HG03159 (cell line): Measurements from ENCODE around the gene MYO1E.
"Not testable (repeated sequence)": the region's sequence is repeated elsewhere in the genome, so short reads cannot be mapped to it uniquely, and the experiment has no call there.

Source experiments
- ATAC-seq: cut with Tn5 transposase; IDR thresholded peaks from one replicate; pipeline ENCODE4 v1.9.1; 2021; ENCODE audit warnings: mild to moderate bottlenecking, moderate library complexity; ENCODE audit not compliant: unreplicated experiment

Gene MYO1E

DNA sequence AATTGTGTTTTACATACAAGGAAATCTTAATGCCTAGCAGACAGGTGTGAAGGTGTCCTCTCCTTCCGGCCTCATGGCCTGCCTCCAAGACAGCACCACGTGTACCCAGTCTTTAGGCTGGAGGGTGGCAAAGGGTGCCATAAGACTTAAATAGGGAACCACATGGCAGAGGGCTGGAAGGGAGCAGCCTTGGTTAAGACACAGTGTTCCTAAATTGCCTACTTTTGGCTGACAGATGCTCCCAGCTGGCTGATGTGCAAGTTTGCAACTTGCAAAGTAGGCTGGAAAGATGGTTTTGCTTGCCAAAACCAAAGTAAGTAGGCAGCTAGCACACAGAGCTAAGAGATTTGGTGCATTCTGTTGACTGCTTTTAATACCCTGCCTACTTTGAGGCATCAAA is 222.5 kb downstream of the MYO1E start:
- no peak for ATAC-seq

DNA sequence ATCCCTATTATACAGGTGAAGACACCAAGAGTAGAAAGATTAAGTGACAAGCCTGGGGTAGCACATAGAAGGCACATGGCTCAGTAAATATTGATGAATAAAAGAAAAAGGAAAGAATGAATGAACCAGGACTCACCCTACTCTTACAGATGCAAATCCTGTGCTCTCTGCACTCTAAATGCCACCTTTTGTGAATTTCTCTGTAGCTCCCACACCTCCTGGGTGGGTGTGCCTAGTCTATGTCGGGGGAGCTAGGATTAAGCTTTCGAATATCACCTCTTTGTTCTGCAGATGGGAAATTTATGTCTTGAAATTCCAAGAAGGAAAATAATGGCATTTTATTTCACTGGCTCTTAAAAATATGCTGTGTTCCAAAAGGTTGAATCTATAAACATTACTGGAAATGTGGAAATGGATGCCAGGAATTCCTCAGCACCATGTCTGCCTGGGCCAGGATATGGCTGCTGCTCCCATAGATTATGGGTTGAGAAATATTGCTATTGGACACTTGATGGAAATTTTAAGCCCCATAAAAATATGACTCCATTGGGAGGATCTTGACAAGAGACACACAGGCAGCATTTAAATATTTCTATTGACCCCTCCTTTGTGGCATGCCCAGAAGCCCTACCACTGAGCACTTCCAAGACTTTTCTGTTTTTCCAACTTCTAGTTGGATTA is 224.4 kb downstream of the MYO1E start:
- ATAC-seq = no peak

DNA sequence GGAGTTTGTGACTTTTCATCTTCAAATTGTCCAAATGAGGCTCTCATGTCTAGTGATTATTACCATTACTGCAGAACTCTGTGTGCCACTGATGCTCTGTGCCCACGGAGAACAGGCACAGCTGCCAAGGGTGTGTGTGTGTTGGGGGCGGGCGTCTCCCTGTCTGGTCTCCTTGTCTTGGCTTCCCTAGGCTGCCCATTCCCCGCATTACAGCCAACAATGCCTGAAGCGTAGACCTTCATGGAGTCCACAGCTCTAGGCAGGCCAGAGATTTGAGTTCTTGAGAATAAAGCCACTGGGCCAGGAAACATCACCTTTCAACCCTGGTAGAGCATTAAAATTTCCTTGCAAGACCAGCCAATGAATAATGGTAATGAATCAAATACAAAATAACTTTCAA is 225.0 kb downstream of the MYO1E start:
- no peak for ATAC-seq

DNA sequence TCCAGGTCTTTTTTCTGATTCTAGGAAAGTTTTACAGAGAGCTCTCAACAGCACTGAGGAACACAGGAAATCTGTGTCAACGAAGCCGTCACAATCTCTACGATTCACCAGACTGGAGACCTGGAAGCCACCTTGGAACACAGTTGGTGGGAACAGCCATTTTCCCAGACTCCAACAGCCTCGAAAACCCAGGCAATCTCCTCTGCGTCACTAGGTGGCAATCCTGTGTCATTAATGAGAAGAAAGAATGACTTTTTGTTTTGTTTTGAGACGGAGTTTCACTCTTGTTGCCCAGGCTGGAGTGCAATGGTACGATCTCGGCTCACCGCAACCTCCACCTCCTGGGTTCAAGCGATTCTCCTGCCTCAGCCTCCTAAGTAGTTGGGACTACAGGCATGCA is 228.1 kb downstream of the MYO1E start:
- not testable (repeated sequence) for ATAC-seq

DNA sequence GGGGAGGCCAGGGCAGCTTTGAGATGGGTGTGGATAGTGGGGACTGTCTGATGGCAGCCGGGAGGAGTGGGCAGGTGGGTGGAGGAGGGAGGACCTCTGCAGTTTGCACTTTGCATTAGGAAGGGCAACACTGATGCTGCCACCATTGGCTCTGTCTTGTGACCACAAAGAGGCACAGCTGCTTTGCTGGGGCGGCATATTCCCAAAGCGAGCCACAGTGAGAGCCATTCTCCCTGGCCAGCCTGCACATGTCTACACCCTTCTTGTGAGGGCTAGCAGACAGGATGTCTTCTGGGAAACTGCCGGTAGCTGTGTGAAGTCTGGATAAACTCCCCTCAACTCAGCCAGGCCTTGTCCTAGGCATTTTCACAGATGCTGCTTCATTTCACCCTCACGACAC is 229.4 kb downstream of the MYO1E start:
- ATAC-seq = no peak

DNA sequence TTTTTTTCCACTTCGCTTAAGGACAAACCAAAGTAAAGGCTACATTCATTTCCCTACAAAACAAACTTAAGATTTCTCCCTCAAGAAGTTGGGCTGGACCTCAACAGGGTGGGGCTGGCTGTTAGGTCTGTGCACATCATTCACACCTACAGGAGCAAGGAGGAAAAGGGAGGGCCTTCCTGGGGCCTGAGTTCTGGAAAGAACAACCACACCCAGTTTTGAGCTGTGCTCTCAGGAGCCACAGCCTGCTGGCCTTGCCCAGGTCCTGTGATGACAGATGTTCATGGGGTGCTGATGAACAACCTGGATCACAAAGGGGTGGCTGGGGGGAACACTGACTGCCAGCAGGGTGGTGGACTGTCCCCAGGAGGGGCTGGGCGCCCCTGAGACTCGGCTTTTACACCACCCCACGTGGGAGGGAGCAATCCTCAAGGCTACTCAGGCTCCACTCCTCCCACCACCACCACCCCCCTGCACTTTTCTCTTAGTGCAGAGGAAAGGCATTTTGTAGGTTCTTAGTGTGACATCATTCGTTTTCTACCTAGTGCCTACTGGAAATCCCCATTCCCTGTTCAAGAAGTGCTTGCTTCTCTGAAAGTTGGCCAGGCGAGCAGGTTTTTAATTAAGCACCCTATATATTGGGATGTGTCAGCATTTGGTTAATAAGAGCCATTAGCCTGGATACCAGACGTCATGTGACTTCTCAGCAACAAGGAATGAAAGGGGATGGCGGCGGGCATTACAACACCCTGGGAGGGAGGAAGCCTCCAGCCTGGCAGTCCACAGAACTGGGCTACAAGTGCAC is 232.0 kb downstream of the MYO1E start:
- no peak for ATAC-seq

DNA sequence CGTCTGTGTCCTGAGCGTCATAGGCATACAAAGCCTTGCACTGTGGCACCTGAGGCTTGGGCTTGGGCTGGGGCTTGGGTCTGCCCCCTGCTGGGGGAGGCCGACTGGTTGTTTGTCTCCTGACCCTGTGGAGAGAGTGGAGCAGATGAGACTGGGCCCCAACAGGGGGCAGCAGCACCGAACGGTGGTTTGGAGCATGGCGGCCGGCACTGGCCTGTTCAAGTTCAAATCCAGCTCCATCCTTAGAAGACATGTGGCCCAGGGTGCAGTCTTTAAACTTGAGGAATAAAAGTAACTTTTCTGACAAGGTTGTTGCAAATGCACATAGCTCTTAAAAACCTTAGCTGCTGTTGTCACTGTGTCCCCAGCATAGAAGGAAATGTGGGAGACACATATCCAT is 234.4 kb downstream of the MYO1E start:
- peak; percentile 67 for ATAC-seq

DNA sequence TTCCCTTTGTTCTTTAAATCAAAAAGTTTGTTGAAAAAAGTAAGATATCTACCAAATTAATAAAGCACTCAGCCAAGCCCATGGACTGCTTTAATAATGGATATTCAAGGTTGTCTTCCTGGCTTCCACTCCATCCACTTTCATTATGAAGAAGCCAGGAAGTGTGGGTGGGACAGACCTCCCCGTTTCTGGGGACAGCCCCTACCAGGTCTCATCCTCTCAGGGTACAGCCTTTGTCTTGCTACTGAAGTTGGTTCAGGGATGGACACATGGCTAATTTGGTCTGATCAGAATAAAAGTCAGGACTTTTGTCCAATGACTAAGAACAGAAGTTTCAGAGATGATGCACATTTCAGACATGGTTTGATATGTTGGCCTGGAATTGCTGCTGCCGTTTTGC is 235.1 kb downstream of the MYO1E start:
- ATAC-seq = no peak

DNA sequence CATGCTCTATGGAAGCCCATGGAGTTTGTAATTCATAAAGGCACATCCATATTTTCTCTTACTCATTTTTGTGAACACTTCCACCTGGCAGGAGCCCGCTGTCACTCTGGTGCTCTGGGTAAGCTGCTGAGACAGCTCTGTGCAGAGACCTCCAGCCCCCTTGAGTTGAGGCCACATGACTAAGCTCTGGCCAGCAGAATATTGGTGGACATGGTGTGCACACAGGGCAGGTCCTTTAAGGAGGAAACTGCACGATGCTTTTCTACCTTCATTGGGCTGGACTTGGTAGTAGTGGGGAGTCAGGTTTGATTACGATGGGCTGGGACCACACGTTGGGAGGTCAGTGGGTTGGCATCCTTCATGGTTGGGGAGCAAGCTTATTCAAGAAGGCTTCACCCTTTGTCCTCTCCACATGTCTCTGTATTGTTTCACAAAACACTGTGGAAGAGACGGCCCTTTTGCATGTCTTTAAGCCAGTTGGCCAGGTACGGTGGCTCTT is 238.7 kb downstream of the MYO1E start:
- ATAC-seq = no peak

DNA sequence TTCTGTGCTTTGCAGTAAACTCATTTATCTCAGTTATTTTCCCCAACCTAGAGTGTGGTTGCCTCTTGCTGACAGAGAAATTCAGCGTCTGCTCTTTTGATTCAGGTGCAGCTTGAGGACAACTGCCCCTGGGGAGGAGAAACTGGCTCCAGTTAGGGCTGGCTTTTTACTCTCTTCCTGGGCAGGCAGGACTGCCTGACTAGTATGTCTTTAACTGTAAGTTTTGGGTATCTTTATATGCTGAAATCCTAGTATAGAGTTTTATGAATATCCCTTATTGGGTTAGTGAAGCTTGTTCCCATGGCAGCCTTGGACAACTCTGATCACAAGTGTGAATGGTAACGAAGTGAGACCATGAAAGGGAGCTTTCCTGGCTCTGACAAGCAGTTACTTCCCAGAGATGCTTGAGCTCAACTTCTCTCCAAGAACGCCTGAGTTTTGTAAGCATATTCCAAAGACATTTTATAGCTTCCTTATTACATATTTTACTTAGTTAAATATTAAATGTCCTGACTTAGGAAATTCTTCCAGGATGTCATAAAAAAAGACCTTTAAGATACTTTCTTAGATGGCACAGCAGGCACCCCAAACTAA is 240.6 kb downstream of the MYO1E start:
- no peak for ATAC-seq

DNA sequence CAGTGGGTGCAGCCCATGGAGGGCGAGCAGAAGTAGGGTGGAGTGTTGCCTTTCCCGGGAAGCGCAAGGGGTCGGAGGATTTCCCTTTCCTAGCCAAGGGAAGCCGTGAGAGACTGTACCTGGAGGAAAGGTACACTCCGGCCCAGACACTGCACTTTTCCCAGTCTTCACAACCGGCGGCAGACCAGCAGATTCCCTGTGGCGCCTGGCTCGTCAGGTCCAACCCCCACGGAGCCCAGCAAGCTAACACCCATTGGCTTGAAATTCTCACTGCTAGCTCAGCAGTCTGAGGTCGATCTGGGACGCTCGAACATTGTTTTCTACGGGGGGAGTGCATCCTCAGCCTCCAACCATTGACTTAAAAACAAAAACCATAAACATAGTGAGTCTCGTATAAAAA is 241.2 kb downstream of the MYO1E start:
- no peak for ATAC-seq

DNA sequence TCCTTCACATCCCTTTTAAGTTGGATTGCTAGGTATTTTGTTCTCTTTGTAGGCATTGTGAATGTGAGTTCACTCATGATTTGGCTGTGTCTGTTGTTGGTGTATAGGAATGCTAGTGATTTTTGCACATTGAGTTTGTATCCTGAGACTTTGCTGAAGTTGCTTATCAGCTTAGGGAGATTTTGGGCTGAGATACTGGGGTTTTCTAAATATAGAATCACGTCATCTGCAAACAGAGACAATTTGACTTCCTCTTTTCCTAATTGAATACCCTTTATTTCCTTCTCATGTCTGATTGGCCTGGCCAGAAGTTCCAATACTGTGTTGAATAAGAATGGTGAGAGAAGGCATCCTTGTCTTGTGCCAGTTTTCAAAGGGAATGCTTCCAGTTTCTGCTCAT is 245.4 kb downstream of the MYO1E start:
- not testable (repeated sequence) for ATAC-seq

DNA sequence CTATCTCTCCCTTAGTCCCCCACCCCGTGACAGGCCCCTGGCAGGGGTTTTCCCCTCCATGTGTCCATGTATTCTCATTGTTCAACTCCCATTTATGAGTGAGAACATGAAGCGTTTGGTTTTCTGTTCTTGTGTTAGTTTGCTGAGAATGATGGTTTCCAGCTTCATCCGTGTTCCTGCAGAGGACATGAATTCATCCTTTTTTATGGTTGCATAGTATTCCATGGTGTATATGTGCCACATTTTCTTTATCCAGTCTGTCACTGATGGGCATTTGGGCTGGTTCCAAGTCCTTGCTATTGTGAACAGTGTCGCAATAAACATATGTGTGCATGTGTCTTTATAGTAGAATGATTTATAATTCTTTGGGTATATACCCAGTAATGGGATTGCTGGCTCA is 247.0 kb downstream of the MYO1E start:
- ATAC-seq = not testable (repeated sequence)

DNA sequence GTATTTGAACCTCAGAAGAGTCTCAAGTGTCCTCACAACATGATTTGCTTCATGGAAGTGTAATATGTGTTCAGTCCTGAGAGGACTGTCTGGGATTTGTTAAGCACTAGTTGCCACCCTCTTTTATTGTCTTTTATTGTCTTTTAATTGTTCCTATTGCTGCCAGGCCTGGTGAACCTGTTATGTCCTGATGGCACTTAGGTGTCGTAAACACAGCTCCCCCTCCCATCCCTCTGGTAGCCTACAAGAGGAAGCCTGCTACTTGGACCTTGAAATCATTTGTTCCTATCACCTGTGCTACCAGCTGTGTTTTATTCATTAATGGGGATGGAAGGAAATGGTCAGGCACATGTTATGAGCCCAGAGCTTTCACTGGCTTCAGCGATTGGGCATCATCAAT is 248.4 kb downstream of the MYO1E start:
- ATAC-seq = no peak

DNA sequence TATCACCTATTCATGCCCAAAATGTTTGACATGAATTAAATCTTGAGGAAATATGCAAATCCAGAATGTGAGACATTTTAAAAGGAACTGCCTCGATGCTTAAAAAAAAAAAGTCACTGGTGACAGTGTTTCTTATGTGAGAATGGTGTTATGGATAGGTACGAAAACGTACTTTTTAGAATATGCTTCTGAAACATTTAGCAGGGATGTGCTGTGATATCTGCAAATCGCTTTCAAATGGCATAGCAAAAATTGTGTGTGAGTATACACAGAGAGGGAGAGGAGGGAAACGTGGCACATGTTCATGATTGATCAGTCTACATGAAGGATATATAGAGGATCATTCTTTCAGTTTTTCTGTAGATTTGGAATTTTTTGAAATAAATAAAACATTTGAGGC is 251.7 kb downstream of the MYO1E start:
- no peak for ATAC-seq

DNA sequence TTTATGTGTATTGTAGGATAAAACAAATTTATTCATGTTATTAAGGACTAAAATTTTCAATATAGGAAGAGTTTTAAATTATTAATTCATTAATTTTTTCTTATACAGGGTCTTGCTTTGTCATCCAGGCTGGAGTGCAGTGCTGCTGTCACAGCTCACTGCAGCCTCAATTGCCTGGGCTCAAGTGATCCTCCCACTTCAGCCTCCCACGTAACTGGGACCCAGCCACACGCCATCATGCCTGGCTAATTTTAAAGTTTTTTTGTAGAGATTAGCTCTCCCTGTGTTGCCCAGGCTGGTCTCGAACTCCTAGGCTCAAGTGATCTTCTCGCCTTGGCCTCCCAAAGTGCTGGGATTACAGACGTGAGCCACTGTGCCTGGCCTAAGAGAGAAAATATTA is 253.0 kb downstream of the MYO1E start:
- ATAC-seq = no peak

DNA sequence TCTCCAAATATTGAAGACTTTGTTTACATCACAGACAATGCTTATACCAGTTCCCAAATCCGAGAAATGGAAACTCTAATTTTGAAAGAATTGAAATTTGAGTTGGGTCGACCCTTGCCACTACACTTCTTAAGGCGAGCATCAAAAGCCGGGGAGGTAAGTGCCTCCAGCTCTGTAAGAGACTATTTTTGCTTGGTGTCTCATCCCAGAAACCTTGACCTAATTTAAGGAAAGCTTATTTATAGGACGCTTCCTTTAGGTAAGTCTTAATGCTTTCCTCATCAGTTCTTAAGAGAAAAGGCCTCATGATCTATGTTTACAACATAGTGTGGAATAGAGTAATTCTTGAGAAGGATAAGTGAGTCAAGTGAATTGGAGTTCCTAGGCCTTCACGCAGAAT is 255.9 kb downstream of the MYO1E start:
- no peak for ATAC-seq

DNA sequence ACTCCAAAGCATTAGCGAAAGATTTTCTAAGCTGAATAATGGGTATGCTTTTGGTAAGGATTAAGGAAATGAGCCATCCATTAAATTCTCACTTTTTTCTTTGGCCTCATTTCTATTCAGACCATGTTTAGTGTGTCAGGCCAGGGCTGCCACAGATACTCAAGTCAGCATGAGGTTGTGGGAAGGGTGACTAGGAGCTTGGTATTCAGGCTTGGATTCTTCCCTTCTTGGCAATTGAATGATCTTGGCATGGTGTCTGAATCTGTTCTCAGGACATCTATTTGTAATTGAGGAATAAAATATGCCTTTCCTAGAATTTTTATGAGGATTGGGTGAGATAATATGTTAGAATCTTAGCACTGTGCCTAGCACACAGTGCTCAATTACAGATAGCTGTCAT is 256.5 kb downstream of the MYO1E start:
- ATAC-seq = no peak

DNA sequence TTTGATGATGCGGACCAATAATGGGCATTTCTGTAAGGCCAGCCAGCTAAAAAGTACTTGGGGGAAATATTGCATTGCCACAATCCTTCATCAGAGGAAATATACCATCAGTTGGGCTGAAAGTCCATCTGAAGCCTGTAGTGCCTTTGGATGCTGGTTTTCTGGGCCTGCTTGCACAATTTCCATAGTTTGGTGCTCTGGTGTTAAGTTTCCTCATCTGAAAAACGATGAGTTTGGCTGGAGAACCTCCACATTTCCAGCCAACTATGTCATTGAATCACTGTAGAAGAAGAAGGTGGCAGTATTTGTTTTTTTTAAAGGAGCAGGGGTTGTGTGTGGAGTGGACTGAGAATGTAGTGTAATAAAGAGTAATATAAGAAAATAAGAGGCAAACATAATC is 257.6 kb downstream of the MYO1E start:
- ATAC-seq = no peak

DNA sequence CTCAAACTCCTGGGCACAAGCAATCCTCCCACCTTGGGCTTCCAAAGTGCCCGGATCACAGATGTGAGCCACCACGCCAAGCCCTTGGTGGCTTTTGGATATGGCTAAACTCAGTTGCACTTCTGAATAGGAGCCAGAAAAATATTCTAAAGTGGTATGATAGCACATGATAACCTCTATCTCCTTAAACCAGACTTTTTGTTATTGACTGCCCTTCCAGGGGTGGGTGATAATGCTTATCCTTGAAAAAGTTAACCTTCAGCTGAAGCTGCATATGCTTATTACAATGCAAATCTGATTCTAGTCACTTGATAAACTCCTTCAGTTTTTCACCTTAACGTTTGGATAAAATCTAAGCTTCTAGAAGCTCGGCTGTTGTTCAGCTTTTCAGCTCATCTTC is 261.4 kb downstream of the MYO1E start:
- ATAC-seq = no peak

DNA sequence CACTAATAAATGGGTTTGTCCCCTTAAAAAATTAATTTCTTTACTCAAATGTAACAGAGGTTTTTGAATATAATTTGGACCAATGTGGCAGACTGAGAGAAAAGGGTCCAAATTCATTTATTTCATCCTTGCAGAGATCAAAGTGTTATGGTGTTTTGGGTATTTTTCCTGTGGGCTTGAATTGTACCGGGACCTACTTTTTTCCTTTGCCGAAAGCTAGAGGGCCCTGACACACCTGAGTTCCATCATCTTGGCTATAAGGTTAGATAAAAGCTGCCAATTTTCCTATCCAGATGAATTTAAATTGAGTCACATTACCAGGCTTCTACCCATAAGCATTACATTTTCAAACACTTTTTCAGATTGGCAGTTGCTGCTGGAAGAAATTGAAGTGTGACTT is 266.8 kb downstream of the MYO1E start:
- no peak for ATAC-seq
